Activated CD4-positive, alpha-beta T cell treated with anti-CD3 and anti-CD28 coated beads for 4 hours (primary cell): ENCODE measurements around the gene LY9.

Experiments used
- DNase-seq, 2 donors: peaks; one replicate each; pipeline ENCODE4 v3.0.0-alpha.2; 2020

Gene LY9

DNA sequence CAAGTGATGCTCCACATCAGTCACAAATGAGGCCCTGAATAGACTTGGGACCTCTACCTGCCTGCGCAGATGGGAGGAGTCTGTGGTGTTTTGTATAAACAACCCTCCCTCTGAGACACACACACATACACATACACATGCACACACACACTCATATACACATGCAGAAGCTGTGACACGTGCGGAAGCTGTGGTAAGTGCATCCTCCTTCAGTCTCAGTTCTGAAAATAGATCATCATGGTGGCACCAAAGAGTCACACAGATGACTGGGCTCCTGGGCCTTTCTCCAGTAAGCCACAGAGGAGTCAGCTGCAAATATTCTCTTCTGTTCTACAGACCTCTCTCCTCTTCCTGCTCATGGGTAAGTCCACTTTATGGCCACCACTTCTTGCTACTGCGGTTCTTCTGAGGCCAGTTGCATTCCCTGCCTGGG is at the start of gene LY9:
Gene LY9 (plus strand): TSS at position 224 of the 433 bp plus-strand sequence. CDS start 14 bp downstream, at position 238.
- DNase-seq: peak; percentile 76 to 79

DNA sequence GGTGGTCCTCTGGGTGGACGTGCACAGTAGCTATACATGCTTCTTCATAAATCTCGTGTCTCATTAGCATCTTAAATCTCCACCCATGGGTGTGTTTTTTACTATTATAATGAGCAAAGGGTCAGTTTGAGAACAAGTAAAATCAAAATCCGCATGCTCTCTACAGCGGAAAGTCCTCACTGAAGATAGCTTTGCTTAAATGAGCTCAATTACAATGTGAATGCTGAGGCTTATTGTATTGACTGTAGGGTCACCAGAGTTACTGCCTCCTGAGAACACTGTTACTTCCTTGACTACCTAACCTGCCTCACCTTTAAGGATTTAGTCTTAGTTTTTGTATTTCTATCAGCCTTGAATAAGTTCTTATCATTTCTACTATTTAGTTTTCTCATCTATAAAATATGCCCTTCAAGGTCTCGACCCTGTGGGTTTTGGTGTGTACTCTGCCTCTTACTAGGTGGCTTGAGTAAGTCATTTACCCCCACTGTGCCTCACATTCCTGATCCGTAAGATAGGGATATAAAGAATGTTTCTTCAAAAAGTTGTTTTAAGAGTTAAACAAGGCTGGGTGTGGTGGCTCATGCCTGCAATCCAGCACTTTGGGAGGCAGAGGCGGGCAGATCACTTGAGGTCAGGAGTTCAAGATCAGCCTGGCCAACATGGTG is 49.0 kb upstream of the LY9 start:
- DNase-seq: no peak

GRCh38 chr1:160747717-160748116 is 48.3 kb upstream of the LY9 start:
- DNase-seq: no peak

DNA sequence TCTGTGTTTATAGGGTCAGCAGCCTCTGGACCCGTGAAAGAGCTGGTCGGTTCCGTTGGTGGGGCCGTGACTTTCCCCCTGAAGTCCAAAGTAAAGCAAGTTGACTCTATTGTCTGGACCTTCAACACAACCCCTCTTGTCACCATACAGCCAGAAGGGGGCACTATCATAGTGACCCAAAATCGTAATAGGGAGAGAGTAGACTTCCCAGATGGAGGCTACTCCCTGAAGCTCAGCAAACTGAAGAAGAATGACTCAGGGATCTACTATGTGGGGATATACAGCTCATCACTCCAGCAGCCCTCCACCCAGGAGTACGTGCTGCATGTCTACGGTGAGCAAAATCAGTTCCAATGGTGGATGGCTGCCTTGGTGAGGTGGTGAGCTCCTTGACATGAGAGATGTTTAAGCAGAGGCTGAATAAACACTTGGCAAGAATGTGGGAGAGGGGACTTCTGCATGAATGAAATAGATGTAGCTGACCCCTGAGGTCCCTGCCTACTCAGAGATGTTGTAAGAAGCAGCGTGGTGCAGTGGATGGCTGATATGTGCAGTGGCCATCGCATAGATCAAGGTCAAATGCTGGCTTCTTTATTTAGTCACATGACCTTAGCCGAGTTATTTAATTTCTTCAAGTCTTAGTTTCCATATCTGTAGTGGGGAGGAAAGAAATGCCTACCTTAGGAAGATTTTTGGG is 47.6 kb upstream of the LY9 start:
- DNase-seq: no peak

DNA sequence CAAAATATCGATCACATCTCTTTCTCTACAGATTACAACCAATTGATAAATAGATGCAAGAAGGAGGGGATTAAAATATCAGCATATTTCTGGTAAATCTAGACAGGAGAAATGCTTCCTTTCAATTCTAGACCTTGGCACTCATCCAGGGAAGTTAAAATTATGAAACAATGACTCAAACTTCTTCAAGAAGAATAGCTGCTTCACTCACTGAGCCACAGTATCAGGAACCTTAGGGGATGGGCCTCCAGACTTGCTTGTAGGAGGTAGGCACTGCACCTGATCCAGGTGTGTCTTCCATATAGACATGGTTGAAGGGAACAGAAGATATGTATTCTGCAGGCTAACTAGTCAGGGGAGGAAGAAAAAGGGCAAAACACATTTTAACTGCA is 47.1 kb upstream of the LY9 start:
- no peak for DNase-seq

- DNase-seq: no peak
Observed at GRCh38 chr1:160750608-160751007, 45.4 kb upstream of the LY9 start.

- no peak for DNase-seq
Observed at GRCh38 chr1:160752406-160752805, 43.6 kb upstream of the LY9 start.

GRCh38 chr1:160752924-160753323 is 43.0 kb upstream of the LY9 start:
- no peak for DNase-seq

DNA sequence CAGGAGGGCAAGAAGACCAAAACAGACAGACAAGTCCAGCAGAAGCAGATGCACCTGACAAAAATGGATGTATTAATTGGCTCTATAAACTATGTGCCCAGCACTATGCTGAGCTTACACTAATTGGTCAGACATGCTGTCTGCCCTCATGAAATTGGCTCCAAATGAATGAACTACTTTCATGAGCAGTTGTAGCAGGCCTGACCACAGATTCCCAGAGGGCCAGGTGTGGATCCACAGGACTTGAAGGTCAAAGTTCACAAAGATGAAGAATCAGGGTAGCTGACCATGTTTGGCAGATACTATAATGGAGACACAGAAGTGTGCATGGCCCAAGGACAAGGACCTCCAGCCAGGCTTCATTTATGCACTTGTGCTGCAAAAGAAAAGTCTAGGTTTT is 42.4 kb upstream of the LY9 start:
- no peak for DNase-seq

- no peak for DNase-seq
Observed at GRCh38 chr1:160755461-160755860, 40.5 kb upstream of the LY9 start.

- DNase-seq: no peak
Observed at GRCh38 chr1:160755911-160756848, 39.8 kb upstream of the LY9 start.

DNA sequence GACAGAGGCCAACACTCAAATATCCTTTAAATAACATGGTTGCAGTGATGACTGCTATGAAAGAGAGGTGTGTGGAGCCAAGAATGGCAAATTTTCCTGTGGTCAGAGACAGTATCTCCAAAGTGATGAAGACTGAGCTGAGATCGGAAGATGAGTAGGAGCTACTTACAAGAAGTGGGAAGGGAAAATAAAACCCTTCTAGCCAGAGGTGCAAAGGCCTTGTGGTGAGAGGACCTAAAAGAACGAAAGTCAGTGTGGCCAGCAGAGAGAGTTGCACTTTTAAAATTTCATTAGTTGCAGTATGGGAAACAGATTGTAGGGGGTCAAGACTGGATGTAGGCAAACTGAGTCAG is 39.1 kb upstream of the LY9 start:
- DNase-seq: no peak

- no peak for DNase-seq
Observed at GRCh38 chr1:160758521-160758920, 37.5 kb upstream of the LY9 start.

DNA sequence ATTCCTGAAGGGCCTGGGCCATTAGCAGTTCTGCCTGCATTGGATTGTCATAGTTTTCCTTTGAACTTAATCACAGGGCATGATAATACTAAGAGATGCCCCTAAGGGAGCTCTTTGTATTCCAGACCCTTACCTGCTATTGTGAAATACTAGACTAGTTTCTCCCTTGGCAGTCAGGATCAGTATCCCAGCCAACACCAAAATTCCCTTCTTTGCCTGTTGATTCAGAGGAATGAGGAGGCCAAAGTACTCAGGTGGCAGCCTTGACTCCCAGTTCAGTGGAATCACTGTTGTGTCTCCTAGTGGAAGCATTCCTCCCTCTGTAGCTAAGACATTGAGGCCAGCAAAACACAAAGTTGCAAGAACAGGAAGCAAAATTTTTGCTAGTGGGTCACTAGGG is 36.2 kb upstream of the LY9 start:
- no peak for DNase-seq

DNA sequence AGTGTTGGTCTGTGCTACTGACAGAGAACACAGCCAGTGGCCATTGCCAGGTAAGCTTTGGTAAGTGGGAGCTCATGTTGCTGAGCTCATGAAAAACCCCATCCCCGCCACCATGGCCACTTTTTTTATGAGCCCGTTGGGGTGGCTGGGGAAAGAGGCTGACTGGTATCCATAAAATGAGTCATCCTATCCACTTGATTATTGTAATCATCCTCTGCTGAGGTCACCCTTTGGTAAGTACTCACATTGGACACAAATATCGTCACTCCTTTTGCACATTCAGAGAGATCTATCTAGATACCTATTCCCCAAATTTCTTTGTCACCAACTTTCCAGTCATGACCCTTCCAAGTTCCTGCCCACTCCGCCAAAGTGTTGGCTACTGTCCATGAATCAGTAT is 34.9 kb upstream of the LY9 start:
- no peak for DNase-seq

DNA sequence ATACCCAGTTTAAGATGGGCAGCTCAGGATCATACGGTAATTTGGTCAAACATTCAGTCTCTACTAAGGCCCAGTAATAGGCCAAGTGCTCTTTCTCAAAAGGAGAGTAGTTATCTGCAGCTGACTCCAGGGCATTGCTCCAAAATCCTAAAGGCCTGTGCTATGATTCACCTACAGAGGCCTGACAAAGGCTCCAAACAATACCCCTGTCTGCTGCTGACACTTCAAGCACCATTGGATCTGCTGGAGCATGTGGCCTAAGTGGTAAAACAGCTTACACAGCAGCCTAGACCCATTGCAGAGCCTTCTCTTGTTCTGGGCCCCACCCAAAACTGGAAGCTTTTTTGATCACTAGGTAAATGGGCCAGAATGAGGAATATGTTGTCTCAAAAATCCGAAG is 34.1 kb upstream of the LY9 start:
- no peak for DNase-seq

GRCh38 chr1:160763993-160764392 is 32.0 kb upstream of the LY9 start:
- DNase-seq: no peak

GRCh38 chr1:160767395-160768294 is 28.3 kb upstream of the LY9 start:
- DNase-seq: peak; percentile 26 to 41

DNA sequence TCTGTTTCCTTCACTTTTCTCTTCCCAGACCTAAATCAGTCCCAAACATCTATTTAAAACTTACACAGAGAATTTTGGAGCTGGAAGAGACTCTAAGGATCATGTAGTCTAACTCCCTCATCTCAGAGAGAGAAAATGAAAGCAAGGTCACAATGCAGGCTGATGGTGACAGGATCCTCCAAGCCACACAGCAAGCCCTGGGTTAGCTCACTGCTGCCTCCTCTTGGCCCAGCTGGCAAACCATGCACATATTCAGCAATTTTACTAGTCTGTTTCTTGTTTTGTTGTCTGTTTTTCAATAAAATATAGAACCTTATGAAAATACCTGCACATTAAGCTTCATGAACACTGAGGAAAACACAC is 27.7 kb upstream of the LY9 start:
- DNase-seq: peak; percentile 81 to 87

DNA sequence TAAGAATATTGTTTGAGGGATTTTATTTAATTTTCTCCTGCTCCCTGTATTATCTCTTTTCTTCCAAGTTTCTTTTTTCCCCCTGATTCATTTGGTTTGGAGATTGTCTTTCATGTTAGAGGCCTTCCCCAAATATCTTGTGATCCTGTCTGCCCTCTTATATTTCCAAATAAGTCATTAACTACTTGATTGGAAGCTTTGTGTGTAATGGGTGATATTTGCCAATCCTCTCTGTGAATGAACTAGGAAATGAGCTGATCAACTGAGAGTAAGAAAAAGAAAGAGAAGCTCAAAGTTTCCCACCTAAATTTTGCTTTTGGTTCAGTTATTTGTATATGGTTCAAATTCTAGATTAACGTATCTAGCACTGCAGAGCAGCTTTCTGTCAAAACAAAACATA is 23.6 kb upstream of the LY9 start:
- no peak for DNase-seq

GRCh38 chr1:160773093-160773492 is 22.9 kb upstream of the LY9 start:
- DNase-seq: no peak

DNA sequence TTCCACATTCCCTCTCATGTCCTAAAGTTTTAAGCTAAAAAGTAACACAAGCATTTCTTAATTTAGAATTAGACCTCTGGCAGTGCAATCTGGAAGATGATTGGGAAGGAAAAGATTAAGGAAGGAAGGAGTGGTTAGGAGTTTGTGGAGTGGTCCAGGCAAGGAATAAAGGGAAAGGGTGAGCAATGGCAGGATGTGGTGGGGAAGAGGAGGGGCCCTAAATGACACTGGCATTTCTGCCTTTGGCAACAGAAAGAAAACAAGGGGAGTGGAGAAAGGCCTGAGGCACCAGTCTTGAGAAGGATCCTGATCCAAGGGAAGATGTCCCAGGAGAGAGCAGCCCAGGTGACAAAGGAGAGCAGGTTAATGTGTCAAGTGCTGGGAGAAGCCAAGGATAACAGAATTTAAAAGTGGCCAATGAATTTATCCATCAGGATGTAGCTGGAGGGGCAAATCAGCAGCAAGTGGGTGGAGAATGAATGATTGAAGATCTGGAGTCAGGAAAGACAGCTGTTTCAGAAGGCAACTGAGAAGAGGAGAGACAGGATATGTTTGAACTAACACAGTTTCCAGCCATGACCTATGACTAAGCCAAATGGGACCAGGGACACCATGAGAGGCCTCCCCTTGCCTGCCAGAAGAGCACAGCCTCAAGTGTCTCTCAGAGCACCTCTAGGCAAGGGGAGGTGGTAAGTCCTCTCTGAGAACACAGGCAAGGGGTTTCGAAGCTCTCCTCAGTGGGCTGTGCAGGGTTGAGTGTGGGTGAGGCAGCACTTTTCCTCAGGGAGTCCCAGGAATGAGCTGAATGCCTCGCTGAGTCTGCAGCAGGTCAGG is 20.9 kb upstream of the LY9 start:
- DNase-seq: no peak
